AG08395 (cell line): ENCODE results near the gene TCF12.

Experiments used
- DNase-seq: peaks from one replicate; pipeline ENCODE4 v3.0.0; 2012; ENCODE audit warnings: mixed read lengths, low spot score

The TCF12 gene

GRCh38 chr15:57169643-57170042, 251.2 kb downstream of the TCF12 start:
- no peak for DNase-seq

- no peak for DNase-seq
Observed at GRCh38 chr15:57171426-57171825, 253.0 kb downstream of the TCF12 start.

- DNase-seq, result no peak
Observed at GRCh38 chr15:57172925-57173324, 254.5 kb downstream of the TCF12 start.

GRCh38 chr15:57183041-57183440, 264.6 kb downstream of the TCF12 start:
- no peak for DNase-seq

GRCh38 chr15:57183614-57184344, 265.3 kb downstream of the TCF12 start:
- DNase-seq, result no peak

- no peak for DNase-seq
Observed at GRCh38 chr15:57184502-57184901, 266.1 kb downstream of the TCF12 start.

- no peak for DNase-seq
Observed at GRCh38 chr15:57185507-57186074, 267.1 kb downstream of the TCF12 start.

GRCh38 chr15:57189466-57189865, 271.0 kb downstream of the TCF12 start:
- DNase-seq, result no peak

GRCh38 chr15:57190208-57190607, 271.8 kb downstream of the TCF12 start:
- DNase-seq, result no peak

GRCh38 chr15:57193161-57193560, 274.7 kb downstream of the TCF12 start:
- DNase-seq, result no peak

- no peak for DNase-seq
Observed at GRCh38 chr15:57195326-57195725, 276.9 kb downstream of the TCF12 start.

GRCh38 chr15:57196865-57197264, 278.4 kb downstream of the TCF12 start:
- no peak for DNase-seq

GRCh38 chr15:57198131-57198530, 279.7 kb downstream of the TCF12 start:
- no peak for DNase-seq

- DNase-seq, result no peak
Observed at GRCh38 chr15:57198654-57199291, 280.3 kb downstream of the TCF12 start.

- DNase-seq, result no peak
Observed at GRCh38 chr15:57201578-57201977, 283.1 kb downstream of the TCF12 start.

- no peak for DNase-seq
Observed at GRCh38 chr15:57203906-57204305, 285.5 kb downstream of the TCF12 start.

GRCh38 chr15:57205027-57205855, 286.8 kb downstream of the TCF12 start:
- DNase-seq, result no peak

GRCh38 chr15:57205996-57206395, 287.6 kb downstream of the TCF12 start:
- no peak for DNase-seq

GRCh38 chr15:57213862-57214261, 295.4 kb downstream of the TCF12 start:
- peak; percentile 24 for DNase-seq

GRCh38 chr15:57215326-57215725, 296.9 kb downstream of the TCF12 start:
- DNase-seq, result no peak

GRCh38 chr15:57215881-57216280, 297.4 kb downstream of the TCF12 start:
- DNase-seq, result no peak

- DNase-seq, result peak; percentile 33
Observed at GRCh38 chr15:57216288-57216687, 297.8 kb downstream of the TCF12 start.
